GM21423 (cell line): ENCODE results near the gene SSC4D.
"Not testable (repeated sequence)": the region's sequence is repeated elsewhere in the genome, so short reads cannot be mapped to it uniquely, and the experiment has no call there.

Experiments used
- ATAC-seq: cut with Tn5 transposase; IDR thresholded peaks from one replicate; pipeline ENCODE4 v1.9.1; 2021; ENCODE audit warnings: mild to moderate bottlenecking, moderate library complexity; ENCODE audit not compliant: unreplicated experiment

Gene SSC4D

DNA sequence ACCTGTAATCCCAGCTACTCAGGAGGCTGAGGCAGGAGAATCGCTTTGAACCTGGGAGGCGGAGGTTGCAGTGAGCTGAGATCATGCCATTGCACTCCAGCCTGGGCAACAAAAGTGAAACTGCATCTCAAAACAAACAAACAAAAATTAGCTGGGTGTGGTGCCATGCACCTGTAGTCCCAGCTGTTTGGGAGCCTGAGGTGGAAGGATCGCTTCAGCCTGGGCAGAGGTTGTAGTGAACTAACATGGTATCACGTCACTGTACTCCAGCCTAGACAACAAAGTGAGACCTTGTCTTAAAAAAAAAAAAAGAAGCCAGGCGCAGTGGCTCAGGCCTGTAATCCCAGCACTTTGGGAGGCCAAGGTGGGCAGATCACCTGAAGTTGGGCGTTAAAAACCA, 21.7 kb downstream of the SSC4D start:
- not testable (repeated sequence) for ATAC-seq

DNA sequence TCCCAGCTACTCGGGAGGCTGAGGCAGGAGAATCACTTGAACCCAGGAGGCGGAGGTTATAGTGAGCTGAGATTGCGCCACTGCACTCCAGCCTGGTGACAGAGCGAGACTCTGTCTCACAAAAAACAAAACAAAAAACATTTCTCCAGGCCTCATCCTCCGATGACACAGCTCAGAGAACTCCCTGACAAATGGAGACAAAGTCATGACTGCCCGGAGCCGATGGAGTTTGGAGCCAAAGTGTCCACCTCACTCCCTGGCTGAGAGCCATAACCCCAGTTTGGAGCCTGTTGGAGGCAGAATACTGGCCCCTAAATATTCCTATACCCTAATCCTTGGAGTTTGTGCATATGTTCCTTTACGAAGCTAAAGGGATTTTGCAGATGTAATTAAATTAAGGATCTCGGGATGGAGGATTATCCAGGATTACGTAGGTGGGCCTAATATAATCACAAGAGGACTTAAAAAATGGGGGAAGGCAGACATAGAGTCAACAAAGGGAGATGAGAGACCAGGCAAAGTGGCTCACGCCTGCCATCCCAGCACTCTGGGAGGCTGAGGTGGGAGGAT, 22.7 kb downstream of the SSC4D start:
- ATAC-seq: no peak

GRCh38 chr7:76383089-76383944, 26.2 kb downstream of the SSC4D start:
- no peak for ATAC-seq

DNA sequence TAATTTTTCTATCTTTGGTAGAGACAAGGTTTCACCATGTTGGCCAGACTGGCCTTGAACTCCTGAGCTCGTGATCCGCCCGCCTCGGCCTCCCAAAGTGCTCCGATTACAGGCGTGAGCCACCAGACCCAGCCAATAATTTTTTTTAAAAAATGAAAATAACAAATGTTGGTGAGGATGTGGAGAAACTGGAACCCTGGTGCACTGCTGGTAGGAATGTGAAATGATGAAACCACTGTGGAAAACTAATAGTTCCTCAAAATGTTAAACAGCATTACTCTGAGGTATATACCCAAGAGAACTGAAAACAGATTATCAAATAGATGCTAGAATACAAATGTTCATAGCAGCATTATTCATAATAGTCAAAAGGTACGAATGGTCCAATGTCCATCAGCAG, 27.7 kb downstream of the SSC4D start:
- ATAC-seq: no peak

DNA sequence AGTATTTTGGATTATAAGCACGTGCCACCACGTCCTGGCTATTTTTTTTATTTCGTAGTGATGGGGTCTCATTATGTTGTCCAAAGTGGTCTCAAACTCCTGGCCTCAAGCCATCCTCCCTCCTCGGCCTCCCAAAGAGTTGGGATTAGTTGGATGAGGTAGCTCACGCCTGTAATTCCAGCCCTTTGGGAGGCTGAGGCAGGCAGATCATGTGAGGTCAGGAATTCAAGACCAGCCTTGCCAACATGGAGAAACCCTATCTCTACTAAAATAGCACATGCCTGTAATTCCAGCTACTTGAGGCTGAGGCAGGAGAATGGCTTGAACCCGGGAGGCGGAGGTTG, 28.9 kb downstream of the SSC4D start:
- no peak for ATAC-seq

DNA sequence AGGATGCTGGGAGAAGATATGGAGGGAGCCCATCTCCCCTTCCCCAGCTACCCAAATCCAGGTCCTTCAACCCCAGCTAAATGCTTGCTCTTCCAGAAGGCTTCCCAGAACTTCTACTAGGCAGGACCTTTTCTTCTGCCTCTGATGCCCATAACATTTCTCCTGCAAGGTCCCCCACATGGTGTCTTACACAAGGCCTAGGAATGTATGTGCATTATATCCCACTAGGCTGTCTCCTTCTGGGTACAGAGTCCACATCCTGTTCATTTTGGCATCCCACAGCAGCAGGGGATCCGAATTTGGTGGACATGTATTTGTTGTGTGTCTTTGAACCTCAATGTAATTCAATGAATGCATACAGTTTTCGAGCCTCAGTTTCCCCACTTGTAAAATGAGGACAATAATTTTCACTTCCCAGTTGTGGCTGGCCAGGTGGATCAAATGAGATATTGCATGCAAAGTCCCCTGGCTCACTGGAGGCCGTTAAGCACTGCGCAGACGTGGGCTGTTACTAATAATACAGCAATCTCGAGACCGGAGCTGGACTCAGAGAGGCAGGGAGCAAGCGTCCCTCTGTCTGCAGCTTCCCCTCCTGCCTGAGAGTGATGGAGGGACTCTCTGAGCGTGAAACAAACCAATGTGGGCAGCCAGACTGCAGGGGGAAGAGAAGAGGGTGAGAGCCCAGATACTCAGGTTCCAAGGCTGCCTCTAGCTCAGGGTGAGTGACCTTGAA, 32.1 kb downstream of the SSC4D start:
- no peak for ATAC-seq

DNA sequence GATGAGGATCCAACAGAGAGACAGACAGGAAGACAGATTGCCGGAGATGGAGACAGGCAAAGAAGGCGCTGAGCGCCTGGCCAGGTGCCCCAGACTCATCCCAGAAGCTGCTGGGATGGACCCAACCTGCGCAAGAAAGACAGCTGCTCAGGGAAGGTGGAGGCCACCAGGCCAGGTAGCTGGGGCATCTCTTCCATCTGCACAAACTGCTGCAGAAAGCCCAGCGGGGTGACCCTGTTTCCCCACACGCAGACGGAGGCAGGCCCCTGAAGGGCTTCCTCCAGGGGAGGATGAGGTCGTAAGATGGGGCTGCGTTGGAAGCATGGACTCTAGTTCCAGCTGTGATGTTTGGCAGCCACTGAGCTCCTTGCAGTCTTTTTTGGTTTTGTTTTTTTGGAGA, 34.2 kb downstream of the SSC4D start:
- ATAC-seq: no peak

- ATAC-seq: no peak
These were observed 36.3 kb downstream of the SSC4D start for GRCh38 chr7:76372984-76373833.

DNA sequence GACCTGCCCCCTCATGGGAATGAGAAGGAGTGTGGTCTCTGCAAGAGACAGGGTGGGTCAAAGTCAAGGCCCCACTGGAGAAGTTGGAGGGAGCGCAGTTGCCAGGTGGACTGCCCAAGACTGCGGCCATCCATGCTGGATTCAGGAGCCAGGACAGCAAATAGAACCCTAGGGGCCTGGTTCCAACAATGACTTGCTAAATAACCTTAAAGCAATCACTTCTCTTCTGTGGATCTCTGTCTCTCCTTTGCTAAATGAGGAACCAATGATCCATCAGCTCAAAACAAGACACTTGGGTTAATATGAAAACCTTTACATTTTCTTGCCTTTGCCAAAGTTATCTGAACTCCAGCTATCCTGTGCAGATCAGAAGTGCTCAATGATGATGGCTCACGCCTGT, 38.1 kb downstream of the SSC4D start:
- no peak for ATAC-seq

GRCh38 chr7:76369018-76369417, 40.5 kb downstream of the SSC4D start:
- ATAC-seq: no peak

- ATAC-seq: no peak
These were observed 41.3 kb downstream of the SSC4D start for GRCh38 chr7:76368190-76368589.

DNA sequence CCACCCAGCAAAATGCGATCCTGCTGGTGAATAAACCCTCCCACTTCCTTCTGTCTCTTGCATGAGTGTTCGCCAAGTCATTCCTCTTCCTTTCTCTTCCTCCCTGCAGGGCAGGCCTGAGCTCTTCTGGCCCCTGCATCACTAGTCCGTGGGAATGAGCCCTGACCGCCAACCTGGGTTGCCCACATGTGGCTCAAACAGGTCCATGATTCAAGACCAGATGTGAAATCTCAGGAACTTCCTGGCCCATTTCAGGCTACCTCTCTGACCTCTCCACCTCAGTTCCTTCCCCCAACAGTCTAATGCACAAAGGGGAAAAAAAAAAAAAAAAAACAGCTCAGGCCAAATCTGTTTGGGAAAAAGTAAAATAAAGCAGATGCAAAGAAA, 45.3 kb downstream of the SSC4D start:
- ATAC-seq: peak; percentile 20

DNA sequence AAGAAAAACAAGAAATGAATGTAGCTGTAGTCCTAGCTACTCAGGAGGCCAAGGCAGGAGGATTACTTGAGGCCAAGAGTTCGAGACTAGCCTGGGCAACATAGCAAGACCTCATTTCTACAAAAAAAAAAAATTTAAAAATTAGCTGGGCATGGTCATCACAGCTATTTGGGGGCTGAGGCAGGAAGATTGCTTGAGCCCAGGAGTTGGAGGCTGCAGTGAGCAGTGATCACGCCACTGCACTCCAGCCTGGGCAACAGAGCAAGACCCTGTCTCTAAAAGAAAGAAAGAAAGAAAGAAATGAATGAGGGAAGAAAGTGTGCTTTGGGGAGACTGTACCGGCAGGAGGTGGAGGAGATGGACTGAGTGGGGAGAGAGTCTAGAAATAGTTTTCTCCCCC, 45.7 kb downstream of the SSC4D start:
- not testable (repeated sequence) for ATAC-seq

GRCh38 chr7:76359978-76360638, 49.4 kb downstream of the SSC4D start:
- ATAC-seq: no peak

- peak; percentile 87 for ATAC-seq
These were observed 50.2 kb downstream of the SSC4D start for GRCh38 chr7:76359111-76359977.

GRCh38 chr7:76358481-76359110, 50.9 kb downstream of the SSC4D start, which contains the start of gene YWHAG:
TSS of gene YWHAG (minus strand) at chr7:76358991. CDS start at chr7:76358808, 183 bp downstream.
- peak; percentile 71 for ATAC-seq

GRCh38 chr7:76358011-76358480, 51.5 kb downstream of the SSC4D start:
- ATAC-seq: peak; percentile 24

GRCh38 chr7:76357475-76358010, 52.0 kb downstream of the SSC4D start:
- ATAC-seq: no peak

GRCh38 chr7:76356823-76357222, 52.7 kb downstream of the SSC4D start:
- no peak for ATAC-seq
